ENCODE data around the gene PSRC1. TPM values are rescaled to one million over a fixed set of nuclear protein-coding genes. Genes with fewer than 3 reads are reported as not detected.

PSRC1 gene
- total RNA-seq, 1 experiment from 2014 or later, result 32.7 TPM

DNA sequence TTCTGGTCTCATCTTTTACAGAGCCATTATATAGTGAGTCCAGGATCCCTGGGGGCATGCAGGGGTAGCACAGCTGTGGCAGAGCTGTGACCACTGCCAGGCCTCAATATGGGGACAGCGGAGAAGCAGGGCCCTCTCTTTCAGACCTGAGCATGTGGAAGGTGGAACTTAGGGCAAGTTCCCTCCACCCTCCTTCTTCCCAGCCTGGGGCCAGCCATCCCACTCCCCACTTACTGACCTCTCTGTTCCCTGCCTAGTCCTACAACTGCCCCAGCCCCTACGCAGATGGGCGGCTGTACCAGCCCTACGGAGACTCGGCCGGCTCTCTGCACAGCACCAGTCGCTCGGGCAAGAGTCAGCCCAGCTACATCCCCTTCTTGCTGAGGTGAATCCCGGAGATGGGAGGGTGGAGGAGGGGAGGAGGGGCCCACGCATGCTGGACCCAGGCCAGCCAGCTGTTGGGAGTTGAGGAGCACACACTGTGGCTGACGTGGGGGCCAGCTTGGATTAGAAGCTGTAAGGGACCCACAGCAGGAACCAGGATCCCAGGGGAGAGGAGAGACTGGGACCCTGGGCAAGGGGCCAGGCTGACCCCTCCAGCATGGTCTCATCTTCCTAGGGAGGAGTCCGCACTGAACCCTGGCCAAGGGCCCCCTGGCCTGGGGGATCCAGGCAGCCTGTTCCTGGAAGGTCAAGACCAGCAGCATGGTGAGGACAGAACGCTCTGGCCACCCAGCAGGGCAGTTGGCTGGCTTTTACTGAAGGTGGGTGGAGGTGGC lies 10.7 kb downstream of the PSRC1 start:
- no peak for DNase-seq (ENCODE audit: low spot score)

DNA sequence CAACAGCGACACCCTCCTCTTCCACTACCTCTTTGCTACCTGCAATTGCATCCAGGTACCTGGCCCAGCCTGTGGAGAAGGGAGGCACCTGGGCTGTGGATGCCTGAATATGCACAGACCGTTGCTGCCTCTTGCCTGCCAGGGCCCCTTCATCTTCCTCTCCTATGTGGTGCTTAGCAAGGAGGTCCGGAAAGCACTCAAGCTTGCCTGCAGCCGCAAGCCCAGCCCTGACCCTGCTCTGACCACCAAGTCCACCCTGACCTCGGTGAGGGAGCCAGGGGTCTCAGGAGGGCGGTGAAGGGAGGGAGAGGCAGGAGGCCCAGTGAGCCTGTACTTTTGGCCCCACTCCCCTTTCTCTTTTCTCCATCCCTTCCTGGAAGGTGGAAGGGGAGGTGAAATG lies 11.5 kb downstream of the PSRC1 start:
- DNase-seq (ENCODE audit: low spot score), result no peak

DNA sequence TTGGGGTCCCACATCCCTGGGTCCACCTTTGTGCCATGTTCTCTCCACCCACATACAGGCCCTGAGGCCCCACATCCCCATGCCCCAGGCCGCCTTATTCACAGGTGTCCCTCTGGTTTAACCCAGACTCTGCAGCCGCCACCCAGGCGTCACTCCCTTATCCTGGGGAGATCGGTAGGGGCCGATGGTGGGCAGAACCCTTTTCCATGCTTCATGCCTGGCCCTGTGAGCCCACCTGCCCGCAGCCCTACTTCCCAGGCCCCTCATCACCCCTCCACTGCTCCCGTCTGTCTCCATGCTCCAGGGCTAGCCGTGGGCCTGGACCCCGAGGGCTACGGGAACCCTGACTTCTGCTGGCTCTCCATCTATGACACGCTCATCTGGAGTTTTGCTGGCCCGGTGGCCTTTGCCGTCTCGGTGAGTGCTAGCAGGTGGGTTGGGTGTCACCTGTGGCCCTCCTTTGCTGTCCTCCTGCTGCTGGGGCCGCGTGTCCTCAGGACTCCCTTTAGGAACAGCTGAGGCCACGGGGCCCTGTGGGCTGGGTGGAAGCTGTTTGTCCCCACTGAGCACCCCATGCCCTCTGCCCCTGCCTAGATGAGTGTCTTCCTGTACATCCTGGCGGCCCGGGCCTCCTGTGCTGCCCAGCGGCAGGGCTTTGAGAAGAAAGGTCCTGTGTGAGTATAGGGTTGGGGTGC lies 12.2 kb downstream of the PSRC1 start:
- no peak for DNase-seq (ENCODE audit: low spot score)

DNA sequence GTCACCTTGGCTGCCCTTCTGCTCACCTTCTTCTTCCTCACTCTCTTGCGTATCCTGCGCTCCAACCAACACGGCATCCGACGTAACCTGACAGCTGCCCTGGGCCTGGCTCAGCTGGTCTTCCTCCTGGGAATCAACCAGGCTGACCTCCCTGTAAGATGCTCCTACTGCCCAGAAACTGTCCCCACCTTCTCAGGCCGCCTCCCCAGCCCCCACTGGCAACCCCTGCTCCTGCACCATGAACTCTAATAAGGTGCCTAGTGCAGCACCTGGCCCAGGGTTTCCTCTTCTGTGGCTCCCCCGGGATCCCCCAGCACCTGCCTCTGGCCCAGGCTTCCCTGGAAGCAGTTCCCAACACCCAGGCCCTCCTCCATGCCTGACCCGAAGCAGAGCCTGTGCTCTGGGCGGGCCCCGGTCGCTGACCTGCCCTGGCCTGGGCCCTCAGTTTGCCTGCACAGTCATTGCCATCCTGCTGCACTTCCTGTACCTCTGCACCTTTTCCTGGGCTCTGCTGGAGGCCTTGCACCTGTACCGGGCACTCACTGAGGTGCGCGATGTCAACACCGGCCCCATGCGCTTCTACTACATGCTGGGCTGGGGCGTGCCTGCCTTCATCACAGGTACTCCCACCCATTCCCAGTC lies 12.8 kb downstream of the PSRC1 start:
- DNase-seq (ENCODE audit: low spot score), result no peak

DNA sequence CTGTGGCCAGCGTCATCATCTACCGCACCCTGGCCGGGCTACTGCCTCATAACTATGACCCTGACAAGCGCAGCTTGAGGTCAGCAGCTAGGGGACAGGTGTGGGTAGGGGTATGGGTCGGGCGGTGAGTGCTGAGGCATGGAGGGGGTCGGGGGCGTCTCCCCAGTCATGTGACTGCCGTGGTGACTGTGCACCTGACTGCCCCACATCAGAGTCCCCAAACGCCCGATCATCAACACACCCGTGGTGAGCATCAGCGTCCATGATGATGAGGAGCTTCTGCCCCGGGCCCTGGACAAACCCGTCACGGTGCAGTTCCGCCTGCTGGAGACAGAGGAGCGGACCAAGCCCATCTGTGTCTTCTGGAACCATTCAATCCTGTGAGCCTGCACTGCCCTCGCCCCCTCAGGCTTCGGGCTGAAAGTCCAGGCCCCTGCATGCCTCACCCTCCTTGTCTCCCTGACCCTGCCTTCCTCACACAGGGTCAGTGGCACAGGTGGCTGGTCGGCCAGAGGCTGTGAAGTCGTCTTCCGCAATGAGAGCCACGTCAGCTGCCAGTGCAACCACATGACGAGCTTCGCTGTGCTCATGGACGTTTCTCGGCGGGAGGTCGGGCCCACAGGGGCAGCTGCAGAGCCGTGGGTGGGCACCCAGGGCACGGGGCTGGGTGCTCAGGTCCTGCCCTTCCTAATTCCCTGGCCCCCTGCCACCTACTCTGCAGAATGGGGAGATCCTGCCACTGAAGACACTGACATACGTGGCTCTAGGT lies 13.5 kb downstream of the PSRC1 start:
- no peak for DNase-seq (ENCODE audit: low spot score)

DNA sequence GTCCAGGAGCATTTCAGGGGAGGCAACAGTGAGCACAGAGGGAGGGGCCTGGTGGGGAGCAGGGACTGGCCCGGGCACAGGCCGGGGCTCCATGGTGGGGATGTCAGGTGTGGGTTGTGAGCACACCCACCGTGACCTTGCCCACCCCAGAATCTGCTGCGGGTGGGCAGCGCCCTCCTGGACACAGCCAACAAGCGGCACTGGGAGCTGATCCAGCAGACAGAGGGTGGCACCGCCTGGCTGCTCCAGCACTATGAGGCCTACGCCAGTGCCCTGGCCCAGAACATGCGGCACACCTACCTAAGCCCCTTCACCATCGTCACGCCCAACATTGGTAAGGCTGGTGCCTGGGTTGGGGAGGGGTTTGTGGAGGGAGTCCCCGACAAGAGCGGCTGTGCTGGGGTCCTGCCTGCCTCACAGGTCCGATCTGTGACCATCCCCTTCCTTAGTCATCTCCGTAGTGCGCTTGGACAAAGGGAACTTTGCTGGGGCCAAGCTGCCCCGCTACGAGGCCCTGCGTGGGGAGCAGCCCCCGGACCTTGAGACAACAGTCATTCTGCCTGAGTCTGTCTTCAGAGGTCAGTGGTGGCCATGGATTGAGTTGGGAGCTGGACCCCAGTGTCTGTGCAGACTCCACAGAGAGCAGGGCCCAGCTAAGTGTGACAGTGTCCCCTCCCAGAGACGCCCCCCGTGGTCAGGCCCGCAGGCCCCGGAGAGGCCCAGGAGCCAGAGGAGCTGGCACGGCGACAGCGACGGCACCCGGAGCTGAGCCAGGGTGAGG lies 14.3 kb downstream of the PSRC1 start:
- DNase-seq (ENCODE audit: low spot score), result no peak

DNA sequence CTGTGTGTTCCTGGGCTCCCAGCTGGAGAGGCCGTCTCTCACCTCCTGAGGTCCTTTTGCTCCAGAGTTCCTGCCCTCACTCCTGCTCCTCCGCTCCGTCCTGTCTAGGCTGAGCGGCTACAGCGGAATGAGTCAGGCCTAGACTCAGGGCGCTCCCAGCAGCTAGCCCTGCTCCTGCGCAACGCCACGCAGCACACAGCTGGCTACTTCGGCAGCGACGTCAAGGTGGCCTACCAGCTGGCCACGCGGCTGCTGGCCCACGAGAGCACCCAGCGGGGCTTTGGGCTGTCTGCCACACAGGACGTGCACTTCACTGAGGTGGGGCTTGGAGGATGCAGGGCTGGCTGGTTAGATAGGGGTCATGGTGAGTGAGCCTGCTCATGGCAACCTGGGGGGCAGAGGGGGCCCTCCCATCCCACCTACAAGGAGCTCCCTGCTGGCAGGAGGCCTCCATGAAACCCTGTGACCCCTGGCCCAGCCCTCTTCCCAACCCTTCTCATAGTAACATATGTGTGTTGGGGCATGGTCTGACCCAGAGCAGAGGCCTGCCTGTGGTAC lies 15.1 kb downstream of the PSRC1 start:
- no peak for DNase-seq (ENCODE audit: low spot score)

DNA sequence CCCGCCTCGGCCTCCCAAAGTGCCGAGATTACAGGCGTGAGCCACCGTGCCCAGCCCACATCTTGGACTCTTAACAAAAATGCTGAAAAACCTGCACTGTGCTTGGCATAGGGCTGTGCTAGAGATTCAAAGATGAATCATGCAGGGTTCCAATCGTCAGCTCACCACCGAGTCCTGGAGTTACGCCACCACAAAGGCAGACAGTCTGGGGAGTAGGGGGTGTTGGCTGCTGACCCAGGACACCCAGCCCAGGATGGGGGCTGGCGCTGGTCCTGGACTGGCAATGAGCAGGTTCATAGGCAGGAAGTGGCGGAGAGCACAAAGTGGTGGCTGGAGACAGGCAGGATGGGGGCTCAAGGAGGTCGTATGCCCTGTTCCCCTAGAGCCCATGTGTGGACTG lies 16.0 kb downstream of the PSRC1 start:
- DNase-seq (ENCODE audit: low spot score), result peak; percentile 40

DNA sequence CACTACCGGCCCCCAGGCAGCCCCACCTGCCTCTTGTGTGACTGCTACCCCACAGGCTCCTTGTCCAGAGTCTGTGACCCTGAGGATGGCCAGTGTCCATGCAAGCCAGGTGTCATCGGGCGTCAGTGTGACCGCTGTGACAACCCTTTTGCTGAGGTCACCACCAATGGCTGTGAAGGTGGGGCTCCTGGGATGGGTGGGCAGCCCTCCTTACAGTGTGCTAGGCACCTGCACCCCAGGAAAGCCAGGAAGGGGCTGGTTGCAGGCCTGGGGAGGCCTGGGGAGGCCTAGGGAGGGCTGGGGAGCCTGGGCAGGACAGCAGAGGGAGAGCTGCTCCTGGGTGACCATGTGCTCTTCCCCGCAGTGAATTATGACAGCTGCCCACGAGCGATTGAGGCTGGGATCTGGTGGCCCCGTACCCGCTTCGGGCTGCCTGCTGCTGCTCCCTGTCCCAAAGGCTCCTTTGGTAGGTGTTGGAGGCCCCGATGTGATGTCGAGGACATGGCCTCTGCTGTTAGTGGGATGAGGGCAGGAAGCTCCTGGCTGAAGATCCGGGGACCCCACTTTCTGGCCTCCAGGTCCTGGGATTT lies 17.1 kb downstream of the PSRC1 start:
- DNase-seq (ENCODE audit: low spot score), result no peak

DNA sequence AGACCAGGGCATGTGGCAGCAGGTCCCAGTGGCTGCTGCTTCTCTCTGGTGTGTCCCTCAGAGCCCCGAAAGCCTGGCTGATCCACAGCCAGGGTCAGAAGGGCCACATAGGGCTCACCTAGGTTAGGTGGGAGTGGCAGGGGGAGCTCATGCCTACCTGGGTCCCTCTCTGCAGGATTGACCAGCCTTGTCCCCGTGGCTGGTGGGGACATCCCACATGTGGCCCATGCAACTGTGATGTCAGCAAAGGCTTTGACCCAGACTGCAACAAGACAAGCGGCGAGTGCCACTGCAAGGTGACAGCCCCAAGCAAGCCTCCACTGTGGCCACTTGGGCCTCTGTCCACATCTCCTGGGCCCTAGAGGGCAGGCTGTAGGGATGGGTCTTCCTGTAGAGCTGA lies 17.9 kb downstream of the PSRC1 start:
- DNase-seq (ENCODE audit: low spot score), result no peak

DNA sequence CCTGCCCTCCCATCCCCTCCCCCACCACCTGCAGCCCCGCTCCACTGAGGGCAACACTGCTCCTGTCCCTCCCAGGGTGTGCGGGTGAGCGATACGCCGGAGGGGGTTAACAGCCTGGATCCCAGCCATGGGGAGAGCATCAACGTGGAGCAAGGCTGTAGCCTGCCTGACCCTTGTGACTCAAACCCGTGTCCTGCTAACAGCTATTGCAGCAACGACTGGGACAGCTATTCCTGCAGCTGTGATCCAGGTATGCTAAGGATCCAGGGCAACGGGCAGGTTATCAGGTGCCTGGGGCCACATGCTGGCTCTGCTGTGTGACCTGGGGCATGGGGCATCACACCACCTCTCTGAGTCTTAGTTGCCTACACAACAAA lies 18.6 kb downstream of the PSRC1 start:
- DNase-seq (ENCODE audit: low spot score), result no peak

DNA sequence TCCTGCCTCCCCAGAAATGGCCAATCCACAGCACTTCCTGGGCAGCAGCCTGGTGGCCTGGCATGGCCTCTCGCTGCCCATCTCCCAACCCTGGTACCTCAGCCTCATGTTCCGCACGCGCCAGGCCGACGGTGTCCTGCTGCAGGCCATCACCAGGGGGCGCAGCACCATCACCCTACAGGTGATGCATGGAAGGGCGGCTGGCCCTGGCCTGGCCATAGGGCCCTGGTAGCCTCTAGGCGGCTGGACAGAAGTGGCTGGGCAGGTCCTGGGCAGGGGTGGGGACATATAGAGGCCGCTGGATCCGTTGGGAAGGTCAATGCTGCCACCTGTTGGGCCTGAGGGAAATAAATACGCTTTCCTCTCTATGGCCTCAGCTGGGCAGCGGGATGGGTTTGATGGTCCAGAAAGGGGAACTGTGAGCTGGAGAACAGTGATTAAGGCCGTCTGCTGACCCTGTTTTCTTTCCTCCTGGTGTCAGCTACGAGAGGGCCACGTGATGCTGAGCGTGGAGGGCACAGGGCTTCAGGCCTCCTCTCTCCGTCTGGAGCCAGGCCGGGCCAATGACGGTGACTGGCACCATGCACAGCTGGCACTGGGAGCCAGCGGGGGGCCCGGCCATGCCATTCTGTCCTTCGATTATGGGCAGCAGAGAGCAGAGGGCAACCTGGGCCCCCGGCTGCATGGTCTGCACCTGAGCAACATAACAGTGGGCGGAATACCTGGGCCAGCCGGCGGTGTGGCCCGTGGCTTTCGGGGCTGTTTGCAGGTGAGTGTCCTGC lies 19.2 kb downstream of the PSRC1 start:
- peak; percentile 92 for DNase-seq (ENCODE audit: low spot score)

DNA sequence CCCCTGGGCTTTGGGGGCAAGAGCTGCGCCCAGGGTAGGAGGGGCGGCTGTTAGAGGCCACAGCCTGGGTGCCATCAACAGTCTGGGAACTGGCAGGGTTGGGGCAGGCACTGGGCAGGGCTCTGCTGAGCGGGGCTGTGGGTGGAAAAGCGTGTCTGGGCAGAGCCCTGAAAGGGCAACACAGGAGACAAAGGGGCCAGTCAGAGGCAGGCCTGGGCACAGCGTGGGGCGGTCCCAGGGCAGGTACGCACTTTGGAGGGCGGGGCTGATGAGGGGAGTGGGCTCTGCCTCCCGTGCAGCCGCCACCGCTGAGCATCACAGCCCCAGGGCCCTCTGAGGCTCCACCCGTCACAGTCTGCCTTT lies 19.7 kb downstream of the PSRC1 start:
- DNase-seq (ENCODE audit: low spot score), result no peak

DNA sequence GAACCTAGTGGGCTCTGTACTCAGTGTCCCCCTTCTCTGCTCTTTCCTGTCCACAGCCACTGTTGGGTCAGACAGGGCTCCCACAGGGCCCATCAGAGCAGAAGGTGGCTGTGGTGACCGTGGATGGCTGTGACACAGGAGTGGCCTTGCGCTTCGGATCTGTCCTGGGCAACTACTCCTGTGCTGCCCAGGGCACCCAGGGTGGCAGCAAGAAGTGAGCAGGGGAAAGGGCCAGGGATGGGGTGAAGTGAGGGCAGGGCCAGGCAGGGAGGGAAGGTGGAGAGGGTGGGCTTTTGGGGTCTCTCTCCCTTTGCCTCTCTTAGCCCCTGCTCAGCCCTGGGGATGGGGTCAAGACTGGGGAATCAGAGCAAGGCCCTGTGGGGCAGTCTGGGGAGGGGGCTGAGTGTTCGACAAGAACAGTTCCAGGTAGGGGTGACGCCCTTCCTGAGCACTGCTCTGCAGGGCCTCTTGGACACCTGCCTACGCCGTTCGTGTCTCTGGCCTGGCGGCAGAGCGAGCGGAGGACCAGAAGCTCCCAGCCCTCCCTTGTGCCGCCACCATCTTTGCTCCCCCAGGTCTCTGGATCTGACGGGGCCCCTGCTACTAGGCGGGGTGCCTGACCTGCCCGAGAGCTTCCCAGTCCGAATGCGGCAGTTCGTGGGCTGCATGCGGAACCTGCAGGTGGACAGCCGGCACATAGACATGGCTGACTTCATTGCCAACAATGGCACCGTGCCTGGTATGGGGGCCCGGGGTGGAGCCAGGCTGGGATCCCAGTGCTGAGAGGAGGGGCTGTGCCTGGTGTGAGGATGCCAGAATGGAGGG lies 20.5 kb downstream of the PSRC1 start:
- DNase-seq (ENCODE audit: low spot score), result no peak

DNA sequence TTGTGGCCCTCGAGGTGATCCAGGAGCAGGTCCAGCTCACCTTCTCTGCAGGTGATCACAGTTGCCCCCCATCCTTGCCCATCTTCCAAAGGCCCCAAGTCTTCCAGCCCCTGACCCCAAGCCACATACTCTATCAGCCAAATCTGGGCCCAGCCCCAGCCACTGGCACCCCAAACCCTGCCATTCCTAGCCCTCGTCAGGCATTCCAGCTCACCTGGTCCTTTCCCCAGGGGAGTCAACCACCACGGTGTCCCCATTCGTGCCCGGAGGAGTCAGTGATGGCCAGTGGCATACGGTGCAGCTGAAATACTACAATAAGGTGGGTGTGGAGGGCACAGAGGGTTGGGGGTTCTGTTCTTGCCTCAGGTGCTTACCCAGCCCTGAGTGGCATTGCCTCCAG lies 21.4 kb downstream of the PSRC1 start:
- no peak for DNase-seq (ENCODE audit: low spot score)

DNA sequence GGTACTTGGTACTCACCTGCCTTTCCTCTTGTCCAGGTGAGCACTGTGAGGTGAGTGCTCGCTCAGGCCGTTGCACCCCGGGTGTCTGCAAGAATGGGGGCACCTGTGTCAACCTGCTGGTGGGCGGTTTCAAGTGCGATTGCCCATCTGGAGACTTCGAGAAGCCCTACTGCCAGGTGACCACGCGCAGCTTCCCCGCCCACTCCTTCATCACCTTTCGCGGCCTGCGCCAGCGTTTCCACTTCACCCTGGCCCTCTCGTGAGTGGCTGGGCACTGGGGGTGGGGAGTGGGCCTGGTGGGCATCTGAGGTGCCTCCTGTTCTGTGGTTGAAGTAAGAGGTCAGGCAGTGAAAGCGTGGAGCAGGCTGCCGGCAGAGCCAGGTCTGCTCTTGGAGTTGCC lies 21.9 kb downstream of the PSRC1 start:
- DNase-seq (ENCODE audit: low spot score), result no peak

DNA sequence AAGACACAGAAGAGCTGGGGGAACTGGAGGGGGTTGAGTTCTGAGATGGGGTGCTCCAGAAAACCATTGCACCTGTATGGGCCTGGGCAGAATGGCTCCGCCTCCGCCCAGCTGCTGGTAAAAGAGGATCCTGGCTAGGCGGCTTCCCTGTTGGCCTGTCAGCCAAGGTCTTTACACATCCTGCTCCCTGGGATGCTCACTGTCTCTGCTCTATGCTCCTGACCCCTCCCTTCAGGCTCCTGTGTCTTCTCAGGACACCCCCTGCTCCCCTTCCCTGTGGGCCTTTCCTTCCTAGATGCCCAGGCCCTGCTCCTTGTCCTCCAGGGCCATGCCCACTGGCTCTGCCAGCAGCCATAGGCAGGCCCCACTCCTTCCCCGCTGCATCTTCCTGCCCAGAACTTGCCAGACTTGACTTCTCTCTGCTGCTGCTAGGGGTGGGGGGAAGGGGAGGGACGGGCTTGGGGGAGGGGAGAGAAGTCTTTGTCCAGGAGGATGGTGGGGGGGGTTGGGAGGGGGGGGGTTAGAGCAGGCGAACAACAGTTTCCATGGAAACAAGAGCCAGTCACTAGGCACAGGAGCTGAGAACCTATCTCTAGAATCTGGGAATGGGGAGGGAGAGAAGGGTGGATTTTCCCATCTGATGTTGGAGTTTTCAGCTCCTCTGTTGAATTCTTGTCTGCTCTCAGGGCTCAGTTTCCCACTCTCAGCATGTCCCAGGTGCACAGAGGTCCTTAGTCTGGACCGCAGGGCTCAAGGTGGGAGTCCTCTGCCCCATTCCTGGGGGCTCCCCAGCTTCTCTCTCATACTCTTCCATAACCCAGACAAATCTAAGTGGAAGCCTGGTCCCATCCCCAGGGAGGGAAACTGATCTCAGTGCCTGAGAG lies 23.0 kb downstream of the PSRC1 start:
- DNase-seq (ENCODE audit: low spot score), result no peak

Measured in A172 (cell line).